ENCODE measurements around the gene MYO18B. TPM values are rescaled to one million over a fixed set of nuclear protein-coding genes. Genes with fewer than 3 reads are reported as not detected.

Gene MYO18B
- total RNA-seq, 2 experiments from 2014 or later = 0.11 to 0.22 TPM

DNA sequence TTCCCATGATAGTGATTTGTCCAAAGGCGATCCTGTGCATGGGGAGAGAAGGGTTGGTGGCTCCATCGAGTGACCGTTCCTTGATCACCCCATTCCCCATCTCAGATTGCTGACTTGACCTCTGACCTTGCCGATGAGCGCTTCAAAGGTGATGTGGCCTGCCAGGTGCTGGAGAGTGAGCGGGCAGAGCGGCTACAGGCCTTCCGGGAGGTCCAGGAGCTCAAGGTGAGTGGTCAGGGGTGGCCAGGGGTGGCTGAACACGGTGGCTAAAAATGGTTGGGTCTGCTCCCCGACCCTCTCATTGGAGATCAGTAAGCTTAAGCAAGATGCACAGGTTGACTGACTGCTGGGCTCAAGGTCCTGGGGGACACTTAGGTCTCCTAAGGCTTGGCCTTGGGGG is 148.7 kb downstream of the MYO18B start:
- H3K36me3 ChIP-seq (ENCODE audit: insufficient read depth, low read length) = no peaks in the 10 kb centered on the region
- Mint-ChIP-seq H3K27ac (no peak overlapping the region), H3K27me3 (peaks cover 49% of the 10 kb centered on the region), H3K9me3 (no peaks in the 10 kb centered on the region), H3K4me1 (ENCODE audit: low read depth) (no peaks in the 10 kb centered on the region), H3K36me3 (ENCODE audit: low read depth) (no peaks in the 10 kb centered on the region), H3K4me3 (no peak overlapping the region)
- intact Hi-C loops (cut with DNase I, micrococcal nuclease) = loop anchor here in 1 of 2 experiments (10.0 kb wide), 1 partner anchor 444 kb away; no protein-coding TSS in a partner anchor
- no peak overlapping the region for H3K27ac ChIP-seq (ENCODE audit: low read depth in 1 of 2, low read length in 2 of 2)
- no peak overlapping the region for H3K4me3 ChIP-seq (ENCODE audit: low read length)
- no peaks in the 10 kb centered on the region for H3K4me1 ChIP-seq (ENCODE audit: insufficient read depth, low read length)
- peaks cover 0 to 3% of the 10 kb centered on the region in 2 experiments for H3K9me3 ChIP-seq (ENCODE audit: control insufficient read depth in 1 of 2, insufficient read depth in 1 of 2, low read length in 2 of 2)
- peaks cover 0 to 4% of the 10 kb centered on the region in 2 experiments for H3K27me3 ChIP-seq (ENCODE audit: control insufficient read depth in 1 of 2, insufficient read depth in 2 of 2, low read length in 2 of 2)
- DNase-seq (no peak), ATAC-seq (ENCODE audit: poor library complexity) (no peak)
- POLR2A ChIA-PET = no interaction called here
- TF ChIP-seq, protein P1, sequence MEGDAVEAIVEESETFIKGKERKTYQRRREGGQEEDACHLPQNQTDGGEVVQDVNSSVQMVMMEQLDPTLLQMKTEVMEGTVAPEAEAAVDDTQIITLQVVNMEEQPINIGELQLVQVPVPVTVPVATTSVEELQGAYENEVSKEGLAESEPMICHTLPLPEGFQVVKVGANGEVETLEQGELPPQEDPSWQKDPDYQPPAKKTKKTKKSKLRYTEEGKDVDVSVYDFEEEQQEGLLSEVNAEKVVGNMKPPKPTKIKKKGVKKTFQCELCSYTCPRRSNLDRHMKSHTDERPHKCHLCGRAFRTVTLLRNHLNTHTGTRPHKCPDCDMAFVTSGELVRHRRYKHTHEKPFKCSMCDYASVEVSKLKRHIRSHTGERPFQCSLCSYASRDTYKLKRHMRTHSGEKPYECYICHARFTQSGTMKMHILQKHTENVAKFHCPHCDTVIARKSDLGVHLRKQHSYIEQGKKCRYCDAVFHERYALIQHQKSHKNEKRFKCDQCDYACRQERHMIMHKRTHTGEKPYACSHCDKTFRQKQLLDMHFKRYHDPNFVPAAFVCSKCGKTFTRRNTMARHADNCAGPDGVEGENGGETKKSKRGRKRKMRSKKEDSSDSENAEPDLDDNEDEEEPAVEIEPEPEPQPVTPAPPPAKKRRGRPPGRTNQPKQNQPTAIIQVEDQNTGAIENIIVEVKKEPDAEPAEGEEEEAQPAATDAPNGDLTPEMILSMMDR (IDR thresholded peaks at IDR 0.05) = no peak
- CTCF ChIA-PET = no interaction called here

DNA sequence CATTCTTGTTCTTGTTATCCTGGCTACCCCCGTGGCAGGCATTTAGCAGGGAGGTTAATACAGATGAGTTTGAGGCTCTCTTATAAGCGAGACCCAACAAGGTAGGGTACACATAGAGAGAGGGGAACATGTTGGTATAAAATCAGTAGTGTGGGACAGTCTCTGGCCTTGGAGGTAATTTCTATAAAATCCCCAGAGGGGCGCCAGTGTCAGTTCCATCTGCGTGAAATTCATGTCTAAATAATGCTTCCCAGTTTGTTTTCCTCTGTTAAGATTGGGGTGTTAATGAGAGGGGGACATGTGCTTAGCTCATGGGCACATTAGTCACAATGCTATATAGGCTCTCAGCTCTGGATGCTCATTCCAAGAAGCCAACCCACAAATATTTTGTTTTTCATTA is 150.7 kb downstream of the MYO18B start:
- H3K36me3 ChIP-seq (ENCODE audit: insufficient read depth, low read length) = no peaks in the 10 kb centered on the region
- TF ChIP-seq, protein P1 (IDR thresholded peaks at IDR 0.05) = no peak
- intact Hi-C loops (cut with DNase I, micrococcal nuclease) = loop anchor here in 1 of 2 experiments (10.0 kb wide), 1 partner anchor 442 kb away; no protein-coding TSS in a partner anchor
- ChIA-PET POLR2A (no interaction called here), CTCF (no interaction called here)
- Mint-ChIP-seq H3K27me3 (peaks cover 49% of the 10 kb centered on the region), H3K4me3 (no peak overlapping the region), H3K36me3 (ENCODE audit: low read depth) (no peaks in the 10 kb centered on the region), H3K27ac (no peak overlapping the region), H3K4me1 (ENCODE audit: low read depth) (no peaks in the 10 kb centered on the region), H3K9me3 (no peaks in the 10 kb centered on the region)
- no peaks in the 10 kb centered on the region for H3K4me1 ChIP-seq (ENCODE audit: insufficient read depth, low read length)
- ATAC-seq (ENCODE audit: poor library complexity) (no peak), DNase-seq (no peak)
- H3K27ac ChIP-seq (ENCODE audit: low read depth in 1 of 2, low read length in 2 of 2) = no peak overlapping the region
- H3K4me3 ChIP-seq (ENCODE audit: low read length) = no peak overlapping the region
- peaks cover 0 to 3% of the 10 kb centered on the region in 2 experiments for H3K9me3 ChIP-seq (ENCODE audit: control insufficient read depth in 1 of 2, insufficient read depth in 1 of 2, low read length in 2 of 2)
- H3K27me3 ChIP-seq (ENCODE audit: control insufficient read depth in 1 of 2, insufficient read depth in 2 of 2, low read length in 2 of 2) = peaks cover 0 to 4% of the 10 kb centered on the region in 2 experiments

DNA sequence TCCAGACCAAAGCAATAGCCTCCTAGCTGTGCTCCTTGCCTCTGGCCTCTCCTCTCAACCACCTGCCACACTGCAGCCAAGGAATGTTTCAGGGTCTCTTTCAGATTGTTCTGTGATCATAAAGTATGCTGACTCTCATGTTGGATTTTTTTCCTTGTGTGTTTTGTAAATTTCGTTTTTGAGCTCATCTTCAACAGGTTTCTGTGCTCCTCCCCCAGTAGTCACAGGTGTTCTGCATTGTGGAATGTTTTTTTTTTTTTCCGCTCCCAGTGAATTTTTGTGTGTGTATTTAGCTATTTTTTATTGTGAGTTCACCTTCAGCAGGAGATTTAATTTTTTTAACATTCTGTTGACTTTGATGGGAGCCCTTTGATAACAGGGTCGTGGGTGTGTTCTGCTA is 153.7 kb downstream of the MYO18B start:
- Histone ChIP-seq H3K4me3 (ENCODE audit: low read length) (no peak overlapping the region), H3K36me3 (ENCODE audit: insufficient read depth, low read length) (no peaks in the 10 kb centered on the region), H3K27me3 (ENCODE audit: control insufficient read depth in 1 of 2, insufficient read depth in 2 of 2, low read length in 2 of 2) (peaks cover 0 to 4% of the 10 kb centered on the region in 2 experiments), H3K27ac (ENCODE audit: low read depth in 1 of 2, low read length in 2 of 2) (no peak overlapping the region), H3K4me1 (ENCODE audit: insufficient read depth, low read length) (no peaks in the 10 kb centered on the region), H3K9me3 (ENCODE audit: control insufficient read depth in 1 of 2, insufficient read depth in 1 of 2, low read length in 2 of 2) (peaks cover 0 to under 1% of the 10 kb centered on the region in 2 experiments)
- CTCF ChIA-PET = no interaction called here
- TF ChIP-seq, protein P1 (IDR thresholded peaks at IDR 0.05) = no peak
- Mint-ChIP-seq H3K36me3 (ENCODE audit: low read depth) (no peaks in the 10 kb centered on the region), H3K27ac (no peak overlapping the region), H3K9me3 (no peaks in the 10 kb centered on the region), H3K4me3 (no peak overlapping the region), H3K4me1 (ENCODE audit: low read depth) (no peaks in the 10 kb centered on the region), H3K27me3 (peaks cover 50% of the 10 kb centered on the region)
- DNase-seq (no peak), ATAC-seq (ENCODE audit: poor library complexity) (no peak)
- intact Hi-C loops (cut with DNase I, micrococcal nuclease) = loop anchor here in 1 of 2 experiments (10.0 kb wide), 1 partner anchor 439 kb away; no protein-coding TSS in a partner anchor
- POLR2A ChIA-PET = no interaction called here

Data from CD4-positive, alpha-beta T cell (primary cell).